K562 (cell line): ENCODE measurements around the gene WWTR1. TPM values are rescaled to one million over a fixed set of nuclear protein-coding genes. Genes with fewer than 3 reads are reported as not detected.

Experiments used
- ATAC-seq: fragments of 200-7000 bp; cut with Tn5 transposase; 3 replicates; pipeline ENCODE4 v1.9.1; 2020; ENCODE audit warnings: moderate library complexity
- BruUV-seq: library from RNA; stranded (reverse); fragments of 400-500 nt; replicated peaks from 2 replicates; lab custom pipeline; 2021; lab: Mats Ljungman, UMichigan
- CTCF ChIA-PET: fragments of 300-600 bp; formaldehyde crosslinking; extraction: SDS; loops from one replicate; lab custom pipeline; 2021; ENCODE audit warnings: low intra/inter-chr PET ratio; lab: Yijun Ruan, JAX
- POLR2A ChIA-PET: fragments of 300-600, 350-650 bp; sonication (Branson Sonifier 250); formaldehyde crosslinking; extraction: SDS; loops from one replicate; lab custom pipeline; 2021; ENCODE audit warnings: antibody characterized with exemption, inconsistent platforms; lab: Yijun Ruan, JAX
- DNase-seq, 4 experiments: peaks; one replicate each; pipeline versions ENCODE4 v3.0.0 to v3.0.0-alpha.2; 2011 to 2018; ENCODE audit warnings: low spot score in 3 of 4, mixed read lengths in 3 of 4; ENCODE audit errors: extremely low read depth in 1 of 4
- FAIRE-seq: peaks from 2 replicates; lab custom pipeline; 2011; peaks lifted over from hg19 to GRCh38; lab: Jason Lieb, UNC
- H2AFZ ChIP-seq: 2 replicates; pipeline ENCODE4 v1.6.0; 2011; ENCODE audit warnings: low read depth, low read length, control low read depth, inconsistent platforms
- H3K27ac ChIP-seq: fragments of 200-600 bp; 3 replicates; pipeline ENCODE4 v1.8.0; 2011; ENCODE audit warnings: low read depth, mild to moderate bottlenecking, control low read depth, inconsistent platforms, low read length, moderate library complexity, mixed read lengths; ENCODE audit errors: extremely low read depth
- H3K27me3 ChIP-seq, 2 experiments: fragments of 300-600 bp in 1 of 2; 2 replicates in 1 of 2; 3 replicates in 1 of 2; pipeline versions ENCODE4 v1.6.0 to v1.8.0; 2011; ENCODE audit warnings: inconsistent platforms in 2 of 2, low read length in 2 of 2, mild to moderate bottlenecking in 1 of 2, mixed read lengths in 1 of 2, moderate library complexity in 1 of 2; ENCODE audit not compliant: control insufficient read depth in 2 of 2, insufficient read depth in 2 of 2
- H3K36me3 ChIP-seq: fragments of 300-600 bp; 3 replicates; pipeline ENCODE4 v1.8.0; 2011; ENCODE audit warnings: mild to moderate bottlenecking, low read length, inconsistent platforms; ENCODE audit not compliant: control insufficient read depth, insufficient read depth
- H3K4me1 ChIP-seq, 2 experiments: fragments of 200-600 bp in 1 of 2; replicated peaks in 1 of 2; 2 replicates in 1 of 2; 3 replicates in 1 of 2; pipeline versions ENCODE4 v1.5.1 to v1.8.0; 2011; ENCODE audit warnings: inconsistent platforms in 2 of 2, low read length in 2 of 2, mild to moderate bottlenecking in 1 of 2, mixed read lengths in 1 of 2, moderate library complexity in 1 of 2; ENCODE audit not compliant: control insufficient read depth in 2 of 2, insufficient read depth in 2 of 2
- H3K4me2 ChIP-seq: 2 replicates; pipeline ENCODE4 v1.6.1; 2011; ENCODE audit warnings: low read length, control low read depth, inconsistent platforms, mixed read lengths; ENCODE audit not compliant: insufficient read depth
- H3K4me3 ChIP-seq: fragments of 200-600 bp; sonication (generic), shearing (Covaris generic); 2 replicates; pipeline ENCODE4 v1.5.1; 2016; ENCODE audit warnings: control low read depth, inconsistent platforms
- H3K79me2 ChIP-seq: fragments of 200-600 bp; 3 replicates; pipeline ENCODE4 v1.8.0; 2011; ENCODE audit warnings: low read length, inconsistent platforms; ENCODE audit not compliant: control insufficient read depth, insufficient read depth
- H3K9ac ChIP-seq, 2 experiments: 2 replicates each; pipeline versions ENCODE4 v1.6.0 to v1.6.1; 2011; ENCODE audit warnings: low read depth in 2 of 2, low read length in 2 of 2, control low read depth in 1 of 2, inconsistent platforms in 1 of 2, mild to moderate bottlenecking in 1 of 2, mixed read lengths in 1 of 2; ENCODE audit not compliant: insufficient read depth in 1 of 2
- H3K9me1 ChIP-seq: one replicate; pipeline ENCODE4 v1.6.0; 2011; ENCODE audit warnings: inconsistent platforms, mild to moderate bottlenecking, low read length, moderate library complexity; ENCODE audit not compliant: control insufficient read depth, insufficient read depth
- H3K9me3 ChIP-seq: replicated peaks from 2 replicates; pipeline ENCODE4 v1.5.1; 2011; ENCODE audit warnings: low read depth, low read length, inconsistent platforms; ENCODE audit not compliant: control insufficient read depth, insufficient read depth
- H4K20me1 ChIP-seq: replicated peaks from 2 replicates; pipeline ENCODE4 v1.6.1; 2011; ENCODE audit warnings: low read length, inconsistent platforms, mixed read lengths; ENCODE audit not compliant: control insufficient read depth, insufficient read depth
- CXXC5 ChIP-seq: fragments of 250-450 bp; sonication (Bioruptor Pico); IDR thresholded peaks from 2 replicates; pipeline ENCODE4 v1.8.0; 2022; ENCODE audit warnings: inconsistent platforms, mild to moderate bottlenecking, moderate library complexity
- FOXK1 ChIP-seq: sonication (generic); formaldehyde crosslinking; IDR thresholded peaks from 2 replicates; pipeline ENCODE4 v1.8.0; 2022; ENCODE audit warnings: missing genetic modification reagents, mild to moderate bottlenecking, borderline replicate concordance
- HMG20B ChIP-seq: fragments of 250-450 bp; sonication (Bioruptor Pico); IDR thresholded peaks from 2 replicates; pipeline ENCODE4 v1.5.0; 2021; ENCODE audit warnings: mild to moderate bottlenecking
- MAFF ChIP-seq: IDR thresholded peaks from 2 replicates; pipeline ENCODE4 v1.6.1; 2012; ENCODE audit warnings: low read length, improper control_type of control experiment
- NFATC3 ChIP-seq: fragments of 450-650 bp; IDR thresholded peaks from 2 replicates; pipeline ENCODE4 v1.6.1; 2017; ENCODE audit warnings: mild to moderate bottlenecking
- PHF20 ChIP-seq: fragments of 450-650 bp; IDR thresholded peaks from 2 replicates; pipeline ENCODE4 v1.6.1; 2018; ENCODE audit not compliant: partially characterized antibody
- SREBF1 ChIP-seq: fragments of 150-350 bp; IDR thresholded peaks from 2 replicates; pipeline ENCODE4 v1.6.1; 2014; ENCODE audit warnings: antibody characterized with exemption, low read depth, low read length, borderline replicate concordance
- TCFL5 ChIP-seq: fragments of 250-450 bp; sonication (Bioruptor Pico); conservative IDR thresholded peaks from 2 replicates; pipeline ENCODE4 v1.6.1; 2021; ENCODE audit warnings: mild to moderate bottlenecking, moderate library complexity, matching md5 sums
- ZBTB40 ChIP-seq, 2 experiments: fragments of 450-650 bp in 1 of 2; sonication (generic) in 1 of 2; formaldehyde crosslinking in 1 of 2; IDR thresholded peaks; 2 replicates each; pipeline versions ENCODE4 v1.7.1 to v1.9.0; 2016 to 2022; ENCODE audit warnings: inconsistent platforms in 1 of 2, mild to moderate bottlenecking in 1 of 2, missing genetic modification reagents in 1 of 2
- ZC3H8 ChIP-seq: fragments of 450-650 bp; IDR thresholded peaks from 2 replicates; pipeline ENCODE4 v1.6.1; 2017
- ZNF280B ChIP-seq: fragments of 250-450 bp; sonication (Bioruptor Pico); IDR thresholded peaks from 2 replicates; pipeline ENCODE4 v1.5.1; 2021; ENCODE audit warnings: mild to moderate bottlenecking
- WGBS: fragments of 100-300 bp; shearing (Covaris generic); methylation state at CpG from one replicate; pipeline ENCODE4 v1.1.6; 2016; ENCODE audit warnings: low coverage, mixed read lengths; ENCODE audit not compliant: insufficient coverage; ENCODE audit errors: missing lambda C conversion rate; 5-methylcytosine and 5-hydroxymethylcytosine counted together
- in situ Hi-C: fragments of 300-500 bp; cut with MboI; formaldehyde crosslinking; loops from 4 replicates; pipeline ENCODE4 v1.15.0; 2018; ENCODE audit warnings: inconsistent platforms, mixed read lengths
- intact Hi-C: fragments of 100-400 bp; cut with micrococcal nuclease; formaldehyde crosslinking; loops from 2 replicates; pipeline ENCODE4 v1.14.2; 2022
- polyA plus RNA-seq, 8 experiments: library from polyadenylated mRNA; depleted of rRNA in 4 of 8; stranded (reverse) in 5 of 8; unstranded in 3 of 8; fragments of >200 nt; fragmentation: Nextera tagmentation in 2 of 8; fragmentation: Illumina TruSeq in 1 of 8; extraction: Ambion mirVana in 2 of 8; extraction: Trizol in 1 of 8; gene quantifications; 2 replicates each; pipeline versions ENCODE4 v1.2.1 to v1.2.3, GENCODE V29; 2011 to 2014; ENCODE audit warnings: inconsistent platforms in 1 of 8, missing spikeins in 1 of 8
- total RNA-seq, 7 experiments: library from RNA; depleted of rRNA in 6 of 7; stranded (reverse); fragments of >200 nt in 6 of 7; fragmentation: Illumina TruSeq in 2 of 7; extraction: Trizol in 2 of 7; gene quantifications; 2 replicates each; pipeline versions ENCODE4 v1.2.1 to v1.2.3, GENCODE V29; 2011 to 2021; ENCODE audit warnings: low replicate concordance in 1 of 7

Gene WWTR1
- total and polyA plus RNA-seq, 9 of the 15 experiments (the other 6 are each of a cell fraction or from before 2014, with no cell fraction given): 0.04 to 1.5 (median 0.60) TPM

- Histone ChIP-seq H3K27me3 (no peaks in the 10 kb centered on the region), H3K4me3 (no peak overlapping the region), H3K4me2 (no peak overlapping the region), H3K9ac (no peak overlapping the region), H3K79me2 (no peaks in the 10 kb centered on the region), H3K9me3 (no peaks in the 10 kb centered on the region), H3K27ac (no peak overlapping the region), H3K9me1 (no peaks in the 10 kb centered on the region), H3K36me3 (no peaks in the 10 kb centered on the region), H4K20me1 (no peaks in the 10 kb centered on the region), H3K4me1 (no peaks in the 10 kb centered on the region), H2AFZ (no peak overlapping the region)
- intact Hi-C loops: no loop called here
- ChIA-PET POLR2A (no interaction called here), CTCF (no interaction called here)
- BruUV-seq: no TSS peak
- DNase-seq (no peak), ATAC-seq (no peak), FAIRE-seq (no peak)
- TF ChIP-seq TCFL5 (CRISPR knock-in tag) (no peak), CXXC5 (CRISPR knock-in tag) (no peak), SREBF1 (no peak), MAFF (no peak), NFATC3 (no peak), HMG20B (CRISPR knock-in tag) (no peak), ZNF280B (CRISPR knock-in tag) (no peak), PHF20 (no peak), ZBTB40 (IDR thresholded peaks at IDR 0.05) (no peak), ZBTB40 (CRISPR knock-in tag; IDR thresholded peaks at IDR 0.05) (no peak), ZC3H8 (no peak), FOXK1 (CRISPR knock-in tag) (no peak)
- in situ Hi-C loops: no loop called here
- 7% methylated on average over 4 of the region's 4 CpGs for WGBS
Observed at GRCh38 chr3:149702691-149703441, 45.0 kb upstream of the WWTR1 start.
